ENCODE results near the gene IGSF8. TPM values are rescaled to one million over a fixed set of nuclear protein-coding genes. Genes with fewer than 3 reads are reported as not detected.
"Not testable (repeated sequence)": the region's sequence is repeated elsewhere in the genome, so short reads cannot be mapped to it uniquely, and the experiment has no call there.

The IGSF8 gene
- total RNA-seq, 1 experiment from 2014 or later: 14.0 TPM

GRCh38 chr1:160052936-160053335, 45.5 kb downstream of the IGSF8 start:
- no peak for TF ChIP-seq CTCF (conservative IDR thresholded peaks at IDR 0.05; ENCODE audit: low read depth, low read length)
- no peak for TF ChIP-seq EZH2 (IDR thresholded peaks at IDR 0.05; ENCODE audit: borderline replicate concordance, low read depth, low read length, poor library complexity, severe bottlenecking)
- CTCF ChIA-PET: interaction anchor here (1.3 kb wide), 1 partner anchor 26 kb away, joined by 5 read pairs; no protein-coding TSS in a partner anchor
- Histone ChIP-seq H3K36me3 (ENCODE audit: insufficient read depth, low read length, poor library complexity, severe bottlenecking) (no peaks in the 10 kb centered on the region), H3K4me1 (ENCODE audit: insufficient read depth, low read length, poor library complexity, severe bottlenecking) (no peaks in the 10 kb centered on the region), H3K4me3 (ENCODE audit: low read depth, low read length, poor library complexity, severe bottlenecking) (no peak overlapping the region), H3K9me3 (ENCODE audit: low read depth, low read length, poor library complexity, severe bottlenecking) (no peaks in the 10 kb centered on the region), H3K27me3 (replicated peaks; ENCODE audit: insufficient read depth, low read depth, low read length, poor library complexity) (peaks cover 58% of the 10 kb centered on the region), H3K27ac (ENCODE audit: low read depth, low read length, poor library complexity, severe bottlenecking) (no peak overlapping the region)
- intact Hi-C loops (cut with micrococcal nuclease; ENCODE audit: unreplicated experiment): no loop called here
- DNase-seq (ENCODE audit: low spot score): no peak
- POLR2A ChIA-PET (ENCODE audit: low non-redundant PET): no interaction called here
- BruUV-seq (replicated peaks): no TSS peak

GRCh38 chr1:160050619-160051018, 47.8 kb downstream of the IGSF8 start:
- BruUV-seq (replicated peaks): no TSS peak
- POLR2A ChIA-PET (ENCODE audit: low non-redundant PET): no interaction called here
- no peak for DNase-seq (ENCODE audit: low spot score)

DNA sequence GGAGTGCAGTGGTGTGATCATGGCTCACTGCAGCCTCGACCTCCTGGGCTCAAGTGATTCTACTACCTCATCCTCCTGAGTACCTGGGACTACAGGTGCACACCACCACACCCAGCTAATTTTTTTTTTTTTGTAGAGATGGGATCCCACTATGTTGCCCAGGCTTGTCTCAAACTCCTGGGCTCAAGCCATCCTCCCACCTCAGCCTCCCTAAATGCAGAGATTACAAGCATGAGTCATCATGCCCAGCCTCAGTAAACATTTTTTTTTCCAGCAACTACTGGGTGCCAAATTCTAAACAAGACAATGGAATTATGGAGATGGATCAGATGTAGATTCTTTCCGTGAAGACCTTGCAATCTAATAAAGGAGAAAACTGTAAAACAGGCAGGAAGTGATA, 48.2 kb downstream of the IGSF8 start:
- H3K4me3 ChIP-seq (ENCODE audit: low read depth, low read length, poor library complexity, severe bottlenecking); H3K27ac ChIP-seq (ENCODE audit: low read depth, low read length, poor library complexity, severe bottlenecking); POLR2A ChIA-PET (ENCODE audit: low non-redundant PET); CTCF ChIA-PET; H3K36me3 ChIP-seq (ENCODE audit: insufficient read depth, low read length, poor library complexity, severe bottlenecking); H3K4me1 ChIP-seq (ENCODE audit: insufficient read depth, low read length, poor library complexity, severe bottlenecking); intact Hi-C loops (cut with micrococcal nuclease; ENCODE audit: unreplicated experiment); DNase-seq (ENCODE audit: low spot score); H3K9me3 ChIP-seq (ENCODE audit: low read depth, low read length, poor library complexity, severe bottlenecking); BruUV-seq (replicated peaks): not testable (repeated sequence)
- peaks cover 41% of the 10 kb centered on the region for H3K27me3 ChIP-seq (replicated peaks; ENCODE audit: insufficient read depth, low read depth, low read length, poor library complexity)

More at GRCh38 chr1:160050619-160051018, 47.8 kb downstream of the IGSF8 start:
- Histone ChIP-seq H3K36me3 (ENCODE audit: insufficient read depth, low read length, poor library complexity, severe bottlenecking) (no peaks in the 10 kb centered on the region), H3K27ac (ENCODE audit: low read depth, low read length, poor library complexity, severe bottlenecking) (no peak overlapping the region), H3K4me3 (ENCODE audit: low read depth, low read length, poor library complexity, severe bottlenecking) (no peak overlapping the region), H3K4me1 (ENCODE audit: insufficient read depth, low read length, poor library complexity, severe bottlenecking) (no peaks in the 10 kb centered on the region), H3K9me3 (ENCODE audit: low read depth, low read length, poor library complexity, severe bottlenecking) (no peaks in the 10 kb centered on the region), H3K27me3 (replicated peaks; ENCODE audit: insufficient read depth, low read depth, low read length, poor library complexity) (peaks cover 45% of the 10 kb centered on the region)
- intact Hi-C loops (cut with micrococcal nuclease; ENCODE audit: unreplicated experiment): no loop called here
- no peak for TF ChIP-seq CTCF (conservative IDR thresholded peaks at IDR 0.05; ENCODE audit: low read depth, low read length)
- TF ChIP-seq EZH2 (IDR thresholded peaks at IDR 0.05; ENCODE audit: borderline replicate concordance, low read depth, low read length, poor library complexity, severe bottlenecking): no peak
- CTCF ChIA-PET: no interaction called here

- H3K4me3 ChIP-seq (ENCODE audit: low read depth, low read length, poor library complexity, severe bottlenecking): no peak overlapping the region
- H3K27ac ChIP-seq (ENCODE audit: low read depth, low read length, poor library complexity, severe bottlenecking): no peak overlapping the region
- peaks cover 30% of the 10 kb centered on the region for H3K27me3 ChIP-seq (replicated peaks; ENCODE audit: insufficient read depth, low read depth, low read length, poor library complexity)
- no peaks in the 10 kb centered on the region for H3K36me3 ChIP-seq (ENCODE audit: insufficient read depth, low read length, poor library complexity, severe bottlenecking)
- BruUV-seq (replicated peaks): no TSS peak
- ChIA-PET POLR2A (ENCODE audit: low non-redundant PET) (no interaction called here), CTCF (no interaction called here)
- H3K9me3 ChIP-seq (ENCODE audit: low read depth, low read length, poor library complexity, severe bottlenecking): no peaks in the 10 kb centered on the region
- no peaks in the 10 kb centered on the region for H3K4me1 ChIP-seq (ENCODE audit: insufficient read depth, low read length, poor library complexity, severe bottlenecking)
- intact Hi-C loops (cut with micrococcal nuclease; ENCODE audit: unreplicated experiment): loop anchor here (5.0 kb wide), 1 partner anchor 38 kb away; no protein-coding TSS in a partner anchor
- DNase-seq (ENCODE audit: low spot score): no peak
- TF ChIP-seq EZH2 (IDR thresholded peaks at IDR 0.05; ENCODE audit: borderline replicate concordance, low read depth, low read length, poor library complexity, severe bottlenecking) (no peak), CTCF (conservative IDR thresholded peaks at IDR 0.05; ENCODE audit: low read depth, low read length) (no peak)
Observed at GRCh38 chr1:160049101-160049500, 49.3 kb downstream of the IGSF8 start.

Measured in A673 (cell line).